ENCODE data around the gene ILKAP. TPM values are rescaled to one million over a fixed set of nuclear protein-coding genes. Genes with fewer than 3 reads are reported as not detected.

The ILKAP gene
- total RNA-seq, 1 experiment from 2014 or later = 55.4 TPM

DNA sequence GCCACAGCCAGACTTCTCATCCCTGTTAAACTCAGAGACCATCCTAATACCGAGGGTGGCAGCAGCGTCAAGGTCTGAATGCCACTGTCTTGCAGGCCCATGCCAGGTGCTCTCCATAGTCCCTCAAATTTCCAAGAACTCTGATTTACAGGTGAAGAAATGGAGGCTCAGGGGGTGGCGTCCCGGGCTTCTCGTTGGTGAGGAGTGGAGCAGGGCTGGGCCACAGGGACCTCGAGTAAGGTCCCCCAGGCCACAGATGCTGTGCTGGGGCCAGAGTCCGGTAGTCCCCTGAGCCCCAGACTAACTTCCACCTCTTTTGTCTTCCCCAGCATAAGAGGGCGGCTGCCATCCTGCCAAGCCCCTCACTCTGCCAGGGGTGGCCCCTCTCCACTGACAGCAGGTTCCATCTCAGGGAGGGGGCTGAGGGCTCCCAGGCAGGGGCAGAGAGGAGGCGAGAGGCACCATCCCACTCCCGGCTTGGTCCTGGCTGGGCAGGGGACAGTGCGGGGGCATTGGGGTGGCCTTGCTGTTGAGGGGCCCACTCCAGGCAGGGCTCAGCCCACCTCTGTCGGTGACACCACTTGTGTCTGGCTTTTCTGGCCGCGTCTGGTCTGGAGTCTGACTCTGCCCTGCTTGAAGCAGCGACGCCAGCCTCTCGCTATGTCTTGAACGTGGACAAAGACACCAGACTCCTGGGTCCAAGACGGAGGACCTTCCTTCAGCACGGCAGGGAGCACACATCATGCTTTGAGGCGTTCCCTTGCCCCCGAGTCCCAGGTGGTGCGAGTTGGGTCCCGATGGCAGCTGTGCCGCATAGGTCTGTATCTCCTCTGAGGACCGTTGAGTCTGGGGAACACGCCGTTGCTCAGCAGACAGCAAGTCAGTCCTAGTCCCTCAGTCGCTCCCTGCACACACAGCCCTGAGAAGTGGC, 80.9 kb downstream of the ILKAP start:
- CTCF ChIA-PET = no interaction called here
- intact Hi-C loops (cut with micrococcal nuclease; ENCODE audit: unreplicated experiment) = no loop called here
- Mint-ChIP-seq H3K9me3 (ENCODE audit: low read depth, unreplicated experiment) (no peaks in the 10 kb centered on the region), H3K4me1 (ENCODE audit: low read depth, unreplicated experiment) (no peaks in the 10 kb centered on the region), H3K36me3 (ENCODE audit: insufficient read depth, unreplicated experiment) (no peaks in the 10 kb centered on the region), H3K4me3 (ENCODE audit: low read depth, unreplicated experiment) (no peak overlapping the region), H3K27ac (ENCODE audit: unreplicated experiment) (no peak overlapping the region), H3K27me3 (ENCODE audit: unreplicated experiment) (peaks cover 27% of the 10 kb centered on the region)
- DNase-seq = no peak
- BruUV-seq (replicated peaks) = no TSS peak
- TF ChIP-seq, protein P1, sequence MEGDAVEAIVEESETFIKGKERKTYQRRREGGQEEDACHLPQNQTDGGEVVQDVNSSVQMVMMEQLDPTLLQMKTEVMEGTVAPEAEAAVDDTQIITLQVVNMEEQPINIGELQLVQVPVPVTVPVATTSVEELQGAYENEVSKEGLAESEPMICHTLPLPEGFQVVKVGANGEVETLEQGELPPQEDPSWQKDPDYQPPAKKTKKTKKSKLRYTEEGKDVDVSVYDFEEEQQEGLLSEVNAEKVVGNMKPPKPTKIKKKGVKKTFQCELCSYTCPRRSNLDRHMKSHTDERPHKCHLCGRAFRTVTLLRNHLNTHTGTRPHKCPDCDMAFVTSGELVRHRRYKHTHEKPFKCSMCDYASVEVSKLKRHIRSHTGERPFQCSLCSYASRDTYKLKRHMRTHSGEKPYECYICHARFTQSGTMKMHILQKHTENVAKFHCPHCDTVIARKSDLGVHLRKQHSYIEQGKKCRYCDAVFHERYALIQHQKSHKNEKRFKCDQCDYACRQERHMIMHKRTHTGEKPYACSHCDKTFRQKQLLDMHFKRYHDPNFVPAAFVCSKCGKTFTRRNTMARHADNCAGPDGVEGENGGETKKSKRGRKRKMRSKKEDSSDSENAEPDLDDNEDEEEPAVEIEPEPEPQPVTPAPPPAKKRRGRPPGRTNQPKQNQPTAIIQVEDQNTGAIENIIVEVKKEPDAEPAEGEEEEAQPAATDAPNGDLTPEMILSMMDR (IDR thresholded peaks at IDR 0.05; ENCODE audit: unreplicated experiment) = no peak

- intact Hi-C loops (cut with micrococcal nuclease; ENCODE audit: unreplicated experiment) = no loop called here
- no peaks in the 10 kb centered on the region for H3K36me3 Mint-ChIP-seq (ENCODE audit: insufficient read depth, unreplicated experiment)
- no TSS peak for BruUV-seq (replicated peaks)
- no peaks in the 10 kb centered on the region for H3K4me1 Mint-ChIP-seq (ENCODE audit: low read depth, unreplicated experiment)
- H3K27ac Mint-ChIP-seq (ENCODE audit: unreplicated experiment) = no peak overlapping the region
- no peak for DNase-seq
- peaks cover 36% of the 10 kb centered on the region for H3K27me3 Mint-ChIP-seq (ENCODE audit: unreplicated experiment)
- CTCF ChIA-PET = no interaction called here
- H3K9me3 Mint-ChIP-seq (ENCODE audit: low read depth, unreplicated experiment) = no peaks in the 10 kb centered on the region
- TF ChIP-seq, protein P1 (IDR thresholded peaks at IDR 0.05; ENCODE audit: unreplicated experiment) = no peak
- H3K4me3 Mint-ChIP-seq (ENCODE audit: low read depth, unreplicated experiment) = no peak overlapping the region
Measured at GRCh38 chr2:238121511-238122286, 81.8 kb downstream of the ILKAP start.

DNA sequence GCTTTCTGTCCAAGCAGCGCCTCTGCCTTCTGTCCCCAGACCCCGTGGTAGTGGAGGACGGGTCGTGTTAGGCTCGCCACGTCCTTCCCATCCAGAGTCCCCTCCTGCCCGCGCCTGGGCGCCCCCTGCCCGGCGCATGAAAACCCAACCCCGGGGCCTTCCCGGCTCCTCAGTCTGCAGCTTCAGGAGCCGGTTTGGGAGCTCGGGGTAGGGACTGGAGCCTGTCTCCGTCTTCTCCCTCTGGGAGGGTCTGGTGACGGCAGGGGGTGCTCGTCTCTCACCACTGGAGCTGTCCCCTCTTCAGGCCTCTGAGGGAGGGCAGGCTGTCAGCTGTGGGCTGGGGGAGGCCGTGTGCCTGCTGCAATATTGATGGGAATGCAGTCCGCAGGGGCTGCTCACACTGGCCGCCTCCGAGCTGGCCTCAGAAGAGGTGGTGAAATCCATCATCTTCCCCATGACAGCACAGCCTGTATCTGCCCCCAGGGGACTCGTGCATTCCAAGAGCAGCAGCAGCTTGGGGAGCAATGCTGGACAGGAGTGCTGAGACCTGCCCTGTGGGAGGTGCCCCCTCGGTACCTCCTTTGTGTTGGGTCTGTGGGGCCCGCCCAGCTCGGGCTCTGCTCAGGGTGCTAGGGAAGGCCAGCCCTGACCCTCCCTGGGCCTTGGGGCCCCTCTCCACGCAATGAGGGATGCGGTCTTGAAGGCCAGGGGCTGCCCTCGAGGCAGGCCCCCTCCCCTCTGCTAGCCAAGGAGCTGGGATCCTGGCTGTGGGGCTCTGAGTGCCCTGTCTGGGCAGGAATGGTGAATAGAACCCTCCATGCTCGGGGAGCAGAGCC, 82.8 kb downstream of the ILKAP start:
- Mint-ChIP-seq H3K4me1 (ENCODE audit: low read depth, unreplicated experiment) (no peaks in the 10 kb centered on the region), H3K27ac (ENCODE audit: unreplicated experiment) (no peak overlapping the region), H3K27me3 (ENCODE audit: unreplicated experiment) (peaks cover 46% of the 10 kb centered on the region), H3K36me3 (ENCODE audit: insufficient read depth, unreplicated experiment) (no peaks in the 10 kb centered on the region), H3K4me3 (ENCODE audit: low read depth, unreplicated experiment) (no peak overlapping the region), H3K9me3 (ENCODE audit: low read depth, unreplicated experiment) (no peaks in the 10 kb centered on the region)
- no peak for DNase-seq
- intact Hi-C loops (cut with micrococcal nuclease; ENCODE audit: unreplicated experiment) = no loop called here
- CTCF ChIA-PET = no interaction called here
- TF ChIP-seq, protein P1 (IDR thresholded peaks at IDR 0.05; ENCODE audit: unreplicated experiment) = no peak
- BruUV-seq (replicated peaks) = no TSS peak

Other genes with a start within 250 kb of the ILKAP start
- gene UBE2F, start 236.7 kb downstream of the ILKAP start, total RNA-seq (2022) = 35.3 and 40.1 TPM in 2 replicates
- gene SCLY, start 142.7 kb downstream of the ILKAP start, total RNA-seq (2022) = 37.5 and 38.2 TPM in 2 replicates
- 0.19 and 0.61 TPM in 2 replicates for gene ESPNL, start 103.4 kb downstream of the ILKAP start, total RNA-seq (2022)
- gene KLHL30, start 65.0 kb downstream of the ILKAP start, total RNA-seq (2022) = 0.64 and 1.3 TPM in 2 replicates
- 2.4 and 4.0 TPM in 2 replicates for gene ERFE, start 44.7 kb downstream of the ILKAP start, total RNA-seq (2022)
- 5.9 and 8.0 TPM in 2 replicates for gene HES6, start 36.3 kb upstream of the ILKAP start, total RNA-seq (2022)
- gene PER2, start 84.9 kb upstream of the ILKAP start, total RNA-seq (2022) = 14.0 and 14.8 TPM in 2 replicates
- 18.6 and 21.2 TPM in 2 replicates for gene TRAF3IP1, start 116.8 kb upstream of the ILKAP start, total RNA-seq (2022)
- gene ASB1, start 223.2 kb upstream of the ILKAP start, total RNA-seq (2022) = 64.2 and 71.6 TPM in 2 replicates